LNCAP (cell line): ENCODE measurements around the gene KRTAP19-5.

Experiments
- TF ChIP-seq, protein P1 (sequence below): fragments of 450-650 bp; IDR thresholded peaks from 2 replicates; pipeline ENCODE4 v1.5.1; 2017; ENCODE audit warnings: mild to moderate bottlenecking

KRTAP19-5 gene

DNA sequence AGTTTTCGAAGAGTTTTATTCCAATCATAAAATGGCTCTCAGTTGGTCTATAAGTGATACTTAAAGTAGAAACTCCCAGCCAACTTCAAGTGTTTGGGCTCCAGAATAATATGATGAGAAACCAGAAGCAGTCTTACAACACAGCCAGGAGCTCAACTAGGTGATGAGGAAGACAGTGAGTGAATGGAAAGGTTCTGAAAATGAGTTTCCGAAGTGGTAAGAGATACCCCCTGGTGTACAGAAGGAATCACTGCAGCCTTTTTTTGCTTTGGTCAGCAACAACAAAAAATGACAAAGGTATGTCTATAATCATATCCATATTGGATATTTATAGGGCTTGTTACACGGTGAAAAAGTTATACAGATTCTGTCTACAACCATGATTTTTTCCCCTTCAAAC is 38.2 kb downstream of the KRTAP19-5 start:
- TF ChIP-seq, protein P1, sequence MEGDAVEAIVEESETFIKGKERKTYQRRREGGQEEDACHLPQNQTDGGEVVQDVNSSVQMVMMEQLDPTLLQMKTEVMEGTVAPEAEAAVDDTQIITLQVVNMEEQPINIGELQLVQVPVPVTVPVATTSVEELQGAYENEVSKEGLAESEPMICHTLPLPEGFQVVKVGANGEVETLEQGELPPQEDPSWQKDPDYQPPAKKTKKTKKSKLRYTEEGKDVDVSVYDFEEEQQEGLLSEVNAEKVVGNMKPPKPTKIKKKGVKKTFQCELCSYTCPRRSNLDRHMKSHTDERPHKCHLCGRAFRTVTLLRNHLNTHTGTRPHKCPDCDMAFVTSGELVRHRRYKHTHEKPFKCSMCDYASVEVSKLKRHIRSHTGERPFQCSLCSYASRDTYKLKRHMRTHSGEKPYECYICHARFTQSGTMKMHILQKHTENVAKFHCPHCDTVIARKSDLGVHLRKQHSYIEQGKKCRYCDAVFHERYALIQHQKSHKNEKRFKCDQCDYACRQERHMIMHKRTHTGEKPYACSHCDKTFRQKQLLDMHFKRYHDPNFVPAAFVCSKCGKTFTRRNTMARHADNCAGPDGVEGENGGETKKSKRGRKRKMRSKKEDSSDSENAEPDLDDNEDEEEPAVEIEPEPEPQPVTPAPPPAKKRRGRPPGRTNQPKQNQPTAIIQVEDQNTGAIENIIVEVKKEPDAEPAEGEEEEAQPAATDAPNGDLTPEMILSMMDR = peak; percentile 71
